NB4 (cell line): ENCODE data around the gene DNAH8.

ENCODE experiments used
- CTCF ChIP-seq: IDR thresholded peaks from one replicate; pipeline ENCODE4 v1.5.1; 2012; ENCODE audit warnings: low read depth, low read length
- POLR2A ChIP-seq: IDR thresholded peaks from 2 replicates; pipeline ENCODE4 v1.6.1; 2011; ENCODE audit warnings: mild to moderate bottlenecking; ENCODE audit not compliant: insufficient read length; ENCODE audit errors: extremely low read depth
- TF ChIP-seq, protein P1 (sequence below): IDR thresholded peaks from 2 replicates; pipeline ENCODE4 v1.6.1; 2011; ENCODE audit warnings: low read depth, low read length

GRCh38 chr6:39057251-39058155 lies 342.4 kb downstream of the DNAH8 start:
- no peak for TF ChIP-seq CTCF
- TF ChIP-seq POLR2A, result no peak
- TF ChIP-seq, protein P1, sequence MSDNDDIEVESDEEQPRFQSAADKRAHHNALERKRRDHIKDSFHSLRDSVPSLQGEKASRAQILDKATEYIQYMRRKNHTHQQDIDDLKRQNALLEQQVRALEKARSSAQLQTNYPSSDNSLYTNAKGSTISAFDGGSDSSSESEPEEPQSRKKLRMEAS, result no peak
